Mammary epithelial cell (primary cell): ENCODE results near the gene PDE2A.

Experiments used
- CTCF ChIP-seq, 2 donors: IDR thresholded peaks in 1 of 2; conservative IDR thresholded peaks in 1 of 2; 2 replicates each; pipeline ENCODE4 v1.5.1; 2011 to 2012; ENCODE audit warnings: inconsistent platforms in 2 of 2, low read length in 2 of 2, mild to moderate bottlenecking in 2 of 2, control low read depth in 1 of 2, low read depth in 1 of 2; ENCODE audit not compliant: insufficient read depth in 1 of 2; ENCODE audit errors: extremely low read depth in 1 of 2
- EZH2 ChIP-seq: IDR thresholded peaks from 2 replicates; pipeline ENCODE4 v1.6.1; 2012; ENCODE audit warnings: low read length, inconsistent platforms, borderline replicate concordance

GRCh38 chr11:72575533-72576242 lies 98.5 kb downstream of the PDE2A start:
- TF ChIP-seq CTCF (conservative IDR thresholded peaks at IDR 0.05 in 1 of 2, IDR thresholded peaks at IDR 0.05 in 1 of 2; ENCODE audit: extremely low read depth in 1 of 2, insufficient read depth in 1 of 2, low read depth in 1 of 2, low read length in 2 of 2) = no peak
- TF ChIP-seq EZH2 = no peak
